SK-N-SH (cell line): ENCODE results near the gene ALDH16A1. TPM values are rescaled to one million over a fixed set of nuclear protein-coding genes. Genes with fewer than 3 reads are reported as not detected.

Experiments
- CTCF ChIA-PET: fragments of 300-600, 350-600 bp; formaldehyde crosslinking; extraction: SDS; loops from one replicate; lab custom pipeline; 2021; lab: Yijun Ruan, JAX
- POLR2A ChIA-PET: fragments of 350-600 bp; sonication (Branson Sonifier 250); formaldehyde crosslinking; extraction: SDS; loops from one replicate; lab custom pipeline; 2020; ENCODE audit warnings: antibody characterized with exemption, inconsistent platforms; lab: Yijun Ruan, JAX
- DNase-seq: peaks from one replicate; pipeline ENCODE4 v3.0.0; 2012
- H2AFZ ChIP-seq: fragments of 200-600 bp; sonication (generic); 2 replicates; pipeline ENCODE4 v1.8.1; 2016; ENCODE audit warnings: antibody characterized with exemption, mild to moderate bottlenecking, low read depth
- H3F3A ChIP-seq: fragments of 200-600 bp; sonication (generic); replicated peaks from 2 replicates; pipeline ENCODE3; 2016; ENCODE audit warnings: antibody characterized with exemption, mild to moderate bottlenecking; ENCODE audit not compliant: insufficient read depth
- H3K27ac ChIP-seq, 2 experiments: fragments of 200-500 bp in 1 of 2; fragments of 200-600 bp in 1 of 2; sonication (Bioruptor generic) in 1 of 2; sonication (generic), shearing (Covaris generic) in 1 of 2; 2 replicates each; pipeline versions ENCODE4 v1.5.1 to v1.6.1; 2014 to 2016; ENCODE audit warnings: low read depth in 2 of 2, inconsistent platforms in 1 of 2, low read length in 1 of 2, mild to moderate bottlenecking in 1 of 2, mixed read lengths in 1 of 2
- H3K27me3 ChIP-seq: fragments of 200-600 bp; sonication (generic), shearing (Covaris generic); 2 replicates; pipeline ENCODE4 v1.6.1; 2016; ENCODE audit warnings: mixed run types; ENCODE audit not compliant: insufficient read depth
- H3K36me3 ChIP-seq, 2 experiments: fragments of 200-500 bp in 1 of 2; fragments of 200-600 bp in 1 of 2; sonication (Bioruptor generic) in 1 of 2; sonication (generic) in 1 of 2; replicated peaks in 1 of 2; 2 replicates each; pipeline versions ENCODE3 to v1.5.1; 2014 to 2016; ENCODE audit warnings: low read length in 1 of 2, mild to moderate bottlenecking in 1 of 2; ENCODE audit not compliant: insufficient read depth in 2 of 2, control insufficient read depth in 1 of 2
- H3K4me1 ChIP-seq, 2 experiments: fragments of 200-500 bp in 1 of 2; fragments of 200-600 bp in 1 of 2; sonication (Bioruptor generic) in 1 of 2; sonication (generic), shearing (Covaris generic) in 1 of 2; 2 replicates each; pipeline versions ENCODE4 v1.5.1 to v1.6.1; 2014 to 2016; ENCODE audit warnings: low read depth in 1 of 2, low read length in 1 of 2, mixed run types in 1 of 2; ENCODE audit not compliant: insufficient read depth in 2 of 2, control insufficient read depth in 1 of 2
- H3K4me2 ChIP-seq: fragments of 200-600 bp; sonication (generic), shearing (Covaris generic); 2 replicates; pipeline ENCODE4 v1.6.1; 2017; ENCODE audit warnings: mixed run types
- H3K4me3 ChIP-seq, 2 experiments: fragments of 200-500 bp in 1 of 2; fragments of 200-600 bp in 1 of 2; sonication (Bioruptor generic) in 1 of 2; sonication (generic), shearing (Covaris generic) in 1 of 2; 2 replicates each; pipeline versions ENCODE4 v1.5.1 to v1.8.1; 2014 to 2016; ENCODE audit warnings: low read depth in 2 of 2, inconsistent platforms in 1 of 2, low read length in 1 of 2, mild to moderate bottlenecking in 1 of 2, mixed read lengths in 1 of 2, moderate library complexity in 1 of 2
- H3K79me2 ChIP-seq: fragments of 200-600 bp; sonication (generic); 2 replicates; pipeline ENCODE4 v1.8.1; 2017; ENCODE audit warnings: mild to moderate bottlenecking; ENCODE audit not compliant: insufficient read depth
- H3K9ac ChIP-seq: fragments of 200-600 bp; sonication (generic); 2 replicates; pipeline ENCODE4 v1.6.1; 2017; ENCODE audit warnings: mixed run types
- H3K9me2 ChIP-seq: fragments of 200-600 bp; sonication (generic); 2 replicates; pipeline ENCODE4 v1.6.1; 2017; ENCODE audit warnings: mixed run types
- H3K9me3 ChIP-seq: fragments of 200-600 bp; sonication (generic); 2 replicates; pipeline ENCODE4 v1.6.1; 2017; ENCODE audit warnings: mixed run types, mild to moderate bottlenecking, moderate library complexity
- H4K20me1 ChIP-seq: fragments of 200-600 bp; sonication (generic); 2 replicates; pipeline ENCODE4 v1.6.1; 2017; ENCODE audit warnings: mild to moderate bottlenecking, mixed run types; ENCODE audit not compliant: insufficient read depth
- CHD2 ChIP-seq: fragments of 150-350 bp; IDR thresholded peaks from 2 replicates; pipeline ENCODE4 v1.6.1; 2018; ENCODE audit warnings: low read length; ENCODE audit not compliant: partially characterized antibody
- ELF1 ChIP-seq: IDR thresholded peaks from 2 replicates; pipeline ENCODE4 v1.4.0; 2012
- FOSL2 ChIP-seq: IDR thresholded peaks from 2 replicates; pipeline ENCODE4 v1.4.0; 2012; ENCODE audit warnings: low read depth, mild to moderate bottlenecking, moderate library complexity, borderline replicate concordance
- FOXJ3 ChIP-seq: sonication (generic); formaldehyde crosslinking; IDR thresholded peaks from 2 replicates; pipeline ENCODE4 v1.5.1; 2020; ENCODE audit warnings: mild to moderate bottlenecking, missing genetic modification reagents
- GABPA ChIP-seq: IDR thresholded peaks from 2 replicates; pipeline ENCODE4 v1.4.0; 2012; ENCODE audit warnings: low read depth, mild to moderate bottlenecking
- JUND ChIP-seq: IDR thresholded peaks from 2 replicates; pipeline ENCODE4 v1.4.0; 2012
- MAX ChIP-seq: IDR thresholded peaks from 2 replicates; pipeline ENCODE4 v1.4.0; 2012; ENCODE audit warnings: low read depth
- MXI1 ChIP-seq: IDR thresholded peaks from 2 replicates; pipeline ENCODE4 v1.6.1; 2012; ENCODE audit warnings: mild to moderate bottlenecking, low read depth, low read length, improper control_type of control experiment
- POLR2AphosphoS5 ChIP-seq: IDR thresholded peaks from 2 replicates; pipeline ENCODE4 v1.6.1; 2012; ENCODE audit warnings: low read depth, low read length
- RAD21 ChIP-seq: IDR thresholded peaks from 2 replicates; pipeline ENCODE4 v1.6.1; 2012; ENCODE audit warnings: mild to moderate bottlenecking, low read length
- RCOR1 ChIP-seq: fragments of 150-350 bp; IDR thresholded peaks from 2 replicates; pipeline ENCODE4 v1.6.1; 2017; ENCODE audit warnings: antibody characterized with exemption, low read length
- SIN3A ChIP-seq: IDR thresholded peaks from 2 replicates; pipeline ENCODE4 v1.6.1; 2012; ENCODE audit warnings: low read depth, mild to moderate bottlenecking, low read length, moderate library complexity, borderline replicate concordance
- SMC3 ChIP-seq: IDR thresholded peaks from 2 replicates; pipeline ENCODE4 v1.6.1; 2012; ENCODE audit warnings: low read depth, low read length, improper control_type of control experiment
- TAF1 ChIP-seq: IDR thresholded peaks from 2 replicates; pipeline ENCODE4 v1.6.1; 2012; ENCODE audit warnings: low read depth, mild to moderate bottlenecking, low read length, moderate library complexity, borderline replicate concordance
- TCF12 ChIP-seq: IDR thresholded peaks from 2 replicates; pipeline ENCODE4 v1.4.0; 2012
- YY1 ChIP-seq: IDR thresholded peaks from 2 replicates; pipeline ENCODE4 v1.4.0; 2012; ENCODE audit warnings: low read depth, mild to moderate bottlenecking
- WGBS: methylation state at CpG from one replicate; pipeline ENCODE4 v1.1.6; 2017; ENCODE audit warnings: low lambda C conversion rate; 5-methylcytosine and 5-hydroxymethylcytosine counted together
- polyA plus RNA-seq, 3 experiments: library from polyadenylated mRNA; depleted of rRNA; stranded (reverse); fragments of >200 nt; gene quantifications; 2 replicates each; pipeline ENCODE4 v1.2.3, GENCODE V29; 2012
- TF ChIP-seq, protein P1 (sequence below): IDR thresholded peaks from 2 replicates; pipeline ENCODE4; 2012
- TF ChIP-seq, protein P2 (sequence below): IDR thresholded peaks from 2 replicates; pipeline ENCODE4 v1.4.0; 2012; ENCODE audit warnings: low read depth, borderline replicate concordance
- TF ChIP-seq, protein P3 (sequence below): fragments of 200-600 bp; sonication (generic); IDR thresholded peaks from 2 replicates; pipeline ENCODE4 v1.6.1; 2017; ENCODE audit warnings: antibody characterized with exemption, mild to moderate bottlenecking, moderate library complexity

Gene ALDH16A1
- polyA plus RNA-seq, 1 of the 3 experiments (the other 2 are of a cell fraction) = 15.7 TPM

GRCh38 chr19:49451430-49452181 lies 1.4 kb upstream of the ALDH16A1 start, which contains the start of gene PIH1D1:
PIH1D1 (minus strand) TSS chr19:49451814; CDS start chr19:49451574, 240 bp downstream.
- Histone ChIP-seq H3K9me2 (no peaks in the 10 kb centered on the region), H3K36me3 (peaks cover 12 to 13% of the 10 kb centered on the region in 2 experiments), H3K4me3 (peak within 1 kb of the TSS; percentile 80 to 88), H3K9me3 (no peaks in the 10 kb centered on the region), H3K9ac (peak within 1 kb of the TSS; percentile 97), H4K20me1 (no peaks in the 10 kb centered on the region; the same call in 1 of the 2 replicates), H3F3A (peaks cover 26% of the 10 kb centered on the region), H3K27me3 (no peaks in the 10 kb centered on the region), H3K4me2 (peak within 1 kb of the TSS; percentile 97), H3K4me1 (peaks cover 0 to 16% of the 10 kb centered on the region in 2 experiments; a peak in 2 of 4 replicates), H3K79me2 (peaks cover 47% of the 10 kb centered on the region), H2AFZ (peak within 1 kb of the TSS; percentile 93), H3K27ac (peak within 1 kb of the TSS; percentile 93 to 95)
- TF ChIP-seq, protein P1, sequence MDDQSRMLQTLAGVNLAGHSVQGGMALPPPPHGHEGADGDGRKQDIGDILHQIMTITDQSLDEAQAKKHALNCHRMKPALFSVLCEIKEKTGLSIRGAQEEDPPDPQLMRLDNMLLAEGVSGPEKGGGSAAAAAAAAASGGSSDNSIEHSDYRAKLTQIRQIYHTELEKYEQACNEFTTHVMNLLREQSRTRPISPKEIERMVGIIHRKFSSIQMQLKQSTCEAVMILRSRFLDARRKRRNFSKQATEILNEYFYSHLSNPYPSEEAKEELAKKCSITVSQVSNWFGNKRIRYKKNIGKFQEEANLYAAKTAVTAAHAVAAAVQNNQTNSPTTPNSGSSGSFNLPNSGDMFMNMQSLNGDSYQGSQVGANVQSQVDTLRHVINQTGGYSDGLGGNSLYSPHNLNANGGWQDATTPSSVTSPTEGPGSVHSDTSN = peak; percentile 93
- TF ChIP-seq FOXJ3 (CRISPR knock-in tag) = peak; percentile 58; the same call in 1 of the 2 replicates
- TF ChIP-seq MXI1 = peak; percentile 86; the same call in 1 of the 2 replicates
- TF ChIP-seq CHD2 = peak; percentile 99
- peak; percentile 89 for TF ChIP-seq TAF1
- TF ChIP-seq YY1 = no peak
- TF ChIP-seq TCF12 = no peak
- peak; percentile 87 for TF ChIP-seq MAX
- no peak for TF ChIP-seq JUND
- peak; percentile 95 for TF ChIP-seq GABPA
- TF ChIP-seq, protein P2, sequence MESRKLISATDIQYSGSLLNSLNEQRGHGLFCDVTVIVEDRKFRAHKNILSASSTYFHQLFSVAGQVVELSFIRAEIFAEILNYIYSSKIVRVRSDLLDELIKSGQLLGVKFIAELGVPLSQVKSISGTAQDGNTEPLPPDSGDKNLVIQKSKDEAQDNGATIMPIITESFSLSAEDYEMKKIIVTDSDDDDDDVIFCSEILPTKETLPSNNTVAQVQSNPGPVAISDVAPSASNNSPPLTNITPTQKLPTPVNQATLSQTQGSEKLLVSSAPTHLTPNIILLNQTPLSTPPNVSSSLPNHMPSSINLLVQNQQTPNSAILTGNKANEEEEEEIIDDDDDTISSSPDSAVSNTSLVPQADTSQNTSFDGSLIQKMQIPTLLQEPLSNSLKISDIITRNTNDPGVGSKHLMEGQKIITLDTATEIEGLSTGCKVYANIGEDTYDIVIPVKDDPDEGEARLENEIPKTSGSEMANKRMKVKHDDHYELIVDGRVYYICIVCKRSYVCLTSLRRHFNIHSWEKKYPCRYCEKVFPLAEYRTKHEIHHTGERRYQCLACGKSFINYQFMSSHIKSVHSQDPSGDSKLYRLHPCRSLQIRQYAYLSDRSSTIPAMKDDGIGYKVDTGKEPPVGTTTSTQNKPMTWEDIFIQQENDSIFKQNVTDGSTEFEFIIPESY = peak; percentile 98
- TF ChIP-seq RAD21 = no peak
- TF ChIP-seq RCOR1 = peak; percentile 81
- TF ChIP-seq POLR2AphosphoS5 = peak; percentile 97
- TF ChIP-seq, protein P3, sequence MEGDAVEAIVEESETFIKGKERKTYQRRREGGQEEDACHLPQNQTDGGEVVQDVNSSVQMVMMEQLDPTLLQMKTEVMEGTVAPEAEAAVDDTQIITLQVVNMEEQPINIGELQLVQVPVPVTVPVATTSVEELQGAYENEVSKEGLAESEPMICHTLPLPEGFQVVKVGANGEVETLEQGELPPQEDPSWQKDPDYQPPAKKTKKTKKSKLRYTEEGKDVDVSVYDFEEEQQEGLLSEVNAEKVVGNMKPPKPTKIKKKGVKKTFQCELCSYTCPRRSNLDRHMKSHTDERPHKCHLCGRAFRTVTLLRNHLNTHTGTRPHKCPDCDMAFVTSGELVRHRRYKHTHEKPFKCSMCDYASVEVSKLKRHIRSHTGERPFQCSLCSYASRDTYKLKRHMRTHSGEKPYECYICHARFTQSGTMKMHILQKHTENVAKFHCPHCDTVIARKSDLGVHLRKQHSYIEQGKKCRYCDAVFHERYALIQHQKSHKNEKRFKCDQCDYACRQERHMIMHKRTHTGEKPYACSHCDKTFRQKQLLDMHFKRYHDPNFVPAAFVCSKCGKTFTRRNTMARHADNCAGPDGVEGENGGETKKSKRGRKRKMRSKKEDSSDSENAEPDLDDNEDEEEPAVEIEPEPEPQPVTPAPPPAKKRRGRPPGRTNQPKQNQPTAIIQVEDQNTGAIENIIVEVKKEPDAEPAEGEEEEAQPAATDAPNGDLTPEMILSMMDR = no peak
- TF ChIP-seq SMC3 = no peak
- no peak for TF ChIP-seq FOSL2
- peak; percentile 93; the same call in 1 of the 2 replicates for TF ChIP-seq SIN3A
- peak; percentile 78 for TF ChIP-seq ELF1
- POLR2A ChIA-PET = interaction anchor here (0.6 to 2.6 kb wide), 7 partner anchors 9 to 90 kb away, joined by 3 to 14 read pairs (median 4); partner anchors contain the start of gene RPS11
- CTCF ChIA-PET = interaction anchor here (0.7 to 1.7 kb wide), 9 partner anchors 8 to 119 kb away, joined by 3 to 6 read pairs (median 3); no protein-coding TSS in a partner anchor
- peak; percentile 84 for DNase-seq
- under 1% methylated on average over 30 of the region's 42 CpGs for WGBS
